ENCODE measurements around the gene MGAT5B.

DNA sequence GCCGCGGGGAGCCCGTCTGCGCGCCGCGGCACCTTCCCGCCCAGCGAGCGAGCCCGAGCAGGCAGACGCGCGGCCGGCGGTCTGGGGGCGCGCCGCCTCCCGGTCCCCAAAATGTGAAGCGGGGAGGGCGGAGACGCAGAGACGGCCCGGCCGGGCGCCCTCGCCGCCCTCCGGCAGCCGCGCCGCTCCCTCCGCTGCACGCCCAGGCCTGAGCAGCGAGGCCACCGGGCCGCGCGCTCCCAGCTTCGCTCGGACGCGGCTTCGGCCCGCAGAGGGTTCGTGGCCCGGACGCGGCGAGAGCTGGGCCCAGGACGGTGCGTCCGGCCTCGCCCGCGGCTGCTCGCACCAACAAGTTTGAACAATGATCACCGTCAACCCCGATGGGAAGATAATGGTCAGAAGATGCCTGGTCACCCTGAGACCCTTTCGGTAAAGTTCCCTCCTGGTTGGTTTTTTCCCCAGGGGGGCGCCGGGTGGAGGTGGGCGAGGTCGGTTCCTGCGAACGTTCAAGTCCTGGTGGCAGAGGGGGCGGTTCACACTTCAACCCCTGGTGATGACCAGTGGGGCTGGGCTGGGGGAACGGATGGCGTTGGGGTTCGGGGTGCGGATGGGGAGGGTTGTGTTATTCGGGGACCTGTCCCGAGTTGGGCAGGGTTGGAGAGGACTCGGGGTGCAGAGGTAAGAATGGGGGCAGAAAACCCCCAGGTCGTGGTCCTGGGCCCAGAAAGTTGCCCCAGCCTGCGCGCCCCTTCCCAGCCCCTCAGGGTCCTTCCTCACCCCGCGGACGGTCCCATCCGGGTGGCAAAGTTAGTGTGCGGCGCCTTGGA lies 678 bp downstream of the MGAT5B start:
- no peak for TF ChIP-seq EP300 (IDR thresholded peaks at IDR 0.05)
- no peak for TF ChIP-seq CTCF (IDR thresholded peaks at IDR 0.05)
- no peak for TF ChIP-seq POLR2A (IDR thresholded peaks at IDR 0.05)

All from sigmoid colon (tissue), 4 donors.